ENCODE data around the gene MYO7A. TPM values are rescaled to one million over a fixed set of nuclear protein-coding genes. Genes with fewer than 3 reads are reported as not detected.

Gene MYO7A
- total RNA-seq, 1 donor from 2014 or later, result 2.8 TPM

- no peak for DNase-seq
Observed at GRCh38 chr11:77167111-77167626, 39.1 kb downstream of the MYO7A start.

- DNase-seq, result no peak
Observed at GRCh38 chr11:77167791-77168190, 39.7 kb downstream of the MYO7A start.

- no peak for DNase-seq
Observed at GRCh38 chr11:77170107-77170506, 42.1 kb downstream of the MYO7A start.

GRCh38 chr11:77171254-77171653 is 43.2 kb downstream of the MYO7A start:
- DNase-seq, result no peak

GRCh38 chr11:77171885-77172665 is 44.0 kb downstream of the MYO7A start:
- no peak for DNase-seq

GRCh38 chr11:77172666-77172982 is 44.6 kb downstream of the MYO7A start:
- no peak for DNase-seq

- DNase-seq, result no peak
Observed at GRCh38 chr11:77173494-77173893, 45.4 kb downstream of the MYO7A start.

GRCh38 chr11:77174559-77174958 is 46.5 kb downstream of the MYO7A start:
- DNase-seq, result no peak

- DNase-seq, result no peak
Observed at GRCh38 chr11:77175021-77175842, 47.2 kb downstream of the MYO7A start.

GRCh38 chr11:77175869-77176539 is 48.0 kb downstream of the MYO7A start:
- no peak for DNase-seq

- no peak for DNase-seq
Observed at GRCh38 chr11:77176996-77177395, 49.0 kb downstream of the MYO7A start.

GRCh38 chr11:77178150-77178549 is 50.1 kb downstream of the MYO7A start:
- DNase-seq, result no peak

- DNase-seq, result no peak
Observed at GRCh38 chr11:77179048-77179447, 51.0 kb downstream of the MYO7A start.

- DNase-seq, result no peak
Observed at GRCh38 chr11:77179681-77180080, 51.6 kb downstream of the MYO7A start.

- DNase-seq, result no peak
Observed at GRCh38 chr11:77180346-77180745, 52.3 kb downstream of the MYO7A start.

- no peak for DNase-seq
Observed at GRCh38 chr11:77181226-77181625, 53.2 kb downstream of the MYO7A start.

- no peak for DNase-seq
Observed at GRCh38 chr11:77181799-77182541, 53.9 kb downstream of the MYO7A start.

- no peak for DNase-seq
Observed at GRCh38 chr11:77182542-77183430, 54.7 kb downstream of the MYO7A start.

GRCh38 chr11:77183431-77183984 is 55.5 kb downstream of the MYO7A start:
- DNase-seq, result no peak

GRCh38 chr11:77184136-77184860 is 56.3 kb downstream of the MYO7A start:
- no peak for DNase-seq
